Upper lobe of right lung (tissue), 1 donor: ENCODE results near the gene H2AZ2. TPM values are rescaled to one million over a fixed set of nuclear protein-coding genes. Genes with fewer than 3 reads are reported as not detected.

Experiments used
- ATAC-seq: fragments of 200-7000 bp; cut with Tn5 transposase; one replicate; pipeline ENCODE4 v1.9.1; 2020; ENCODE audit warnings: mild to moderate bottlenecking, moderate library complexity
- DNase-seq: peaks from one replicate; pipeline ENCODE4 v3.0.0-alpha.2; 2020
- H3K27ac ChIP-seq: fragments of 200-600 bp; one replicate; pipeline ENCODE4 v1.8.0; 2022
- H3K27me3 ChIP-seq: fragments of 200-600 bp; one replicate; pipeline ENCODE4 v1.8.0; 2022; ENCODE audit warnings: mild to moderate bottlenecking
- H3K36me3 ChIP-seq: fragments of 200-600 bp; one replicate; pipeline ENCODE4 v1.8.0; 2022
- H3K4me1 ChIP-seq: fragments of 200-600 bp; one replicate; pipeline ENCODE4 v1.8.0; 2022
- H3K4me3 ChIP-seq: fragments of 200-600 bp; one replicate; pipeline ENCODE4 v1.8.0; 2022; ENCODE audit warnings: mild to moderate bottlenecking
- H3K9me3 ChIP-seq: fragments of 200-600 bp; one replicate; pipeline ENCODE4 v1.8.0; 2022
- CTCF ChIP-seq: fragments of 200-600 bp; IDR thresholded peaks from one replicate; pipeline ENCODE4 v1.8.0; 2022; ENCODE audit warnings: antibody characterized with exemption
- intact Hi-C: fragments of 100-400 bp; cut with DNase I; formaldehyde crosslinking; loops from one replicate; pipeline ENCODE4 v1.11.0; 2022
- total RNA-seq: library from RNA; stranded (reverse); fragmentation: NEBNext Ultra II Directional; extraction: Animal tissue kit (Norgen Biotek cat#: 25700); gene quantifications from one replicate; pipeline ENCODE4 v1.2.1, GENCODE V29; 2021
- donor health status: DM: no; HTN: yes; CAD: no; lungs with severe emphysema.

H2AZ2 gene
- total RNA-seq, 1 donor from 2014 or later, result 131 TPM

GRCh38 chr7:44838751-44839150 lies 9.1 kb downstream of the H2AZ2 start:
- intact Hi-C loops, result no loop called here
- H3K27me3 ChIP-seq, result no peaks in the 10 kb centered on the region
- ATAC-seq, result no peak
- peaks cover 72% of the 10 kb centered on the region for H3K36me3 ChIP-seq
- peaks cover 11% of the 10 kb centered on the region for H3K4me1 ChIP-seq
- no peak for TF ChIP-seq CTCF
- no peak for DNase-seq
- H3K4me3 ChIP-seq, result no peak overlapping the region
- H3K27ac ChIP-seq, result no peak overlapping the region
- H3K9me3 ChIP-seq, result no peaks in the 10 kb centered on the region

- Histone ChIP-seq H3K4me1 (no peaks in the 10 kb centered on the region), H3K27ac (no peak overlapping the region), H3K27me3 (no peaks in the 10 kb centered on the region), H3K4me3 (no peak overlapping the region), H3K36me3 (peaks cover 52% of the 10 kb centered on the region), H3K9me3 (no peaks in the 10 kb centered on the region)
- DNase-seq, result no peak
- intact Hi-C loops, result no loop called here
- ATAC-seq, result no peak
- TF ChIP-seq CTCF, result no peak
Observed at GRCh38 chr7:44827567-44827966, 20.3 kb downstream of the H2AZ2 start.

GRCh38 chr7:44824894-44825526 lies 22.9 kb downstream of the H2AZ2 start:
- H3K4me3 ChIP-seq, result no peak overlapping the region
- no peaks in the 10 kb centered on the region for H3K4me1 ChIP-seq
- H3K27me3 ChIP-seq, result no peaks in the 10 kb centered on the region
- no peak for TF ChIP-seq CTCF
- H3K9me3 ChIP-seq, result no peaks in the 10 kb centered on the region
- no peak for DNase-seq
- H3K27ac ChIP-seq, result no peak overlapping the region
- intact Hi-C loops, result no loop called here
- ATAC-seq, result peak; percentile 45
- H3K36me3 ChIP-seq, result peaks cover 27% of the 10 kb centered on the region

GRCh38 chr7:44823255-44823781 lies 24.6 kb downstream of the H2AZ2 start:
- peak; percentile 39 for ATAC-seq
- Histone ChIP-seq H3K36me3 (peaks cover 10% of the 10 kb centered on the region), H3K9me3 (no peaks in the 10 kb centered on the region), H3K27ac (no peak overlapping the region), H3K4me1 (no peaks in the 10 kb centered on the region), H3K27me3 (no peaks in the 10 kb centered on the region), H3K4me3 (no peak overlapping the region)
- DNase-seq, result no peak
- intact Hi-C loops, result no loop called here
- no peak for TF ChIP-seq CTCF

- intact Hi-C loops, result no loop called here
- Histone ChIP-seq H3K27me3 (no peaks in the 10 kb centered on the region), H3K27ac (no peak overlapping the region), H3K36me3 (no peaks in the 10 kb centered on the region), H3K9me3 (no peaks in the 10 kb centered on the region), H3K4me1 (no peaks in the 10 kb centered on the region), H3K4me3 (no peak overlapping the region)
- ATAC-seq, result no peak
- no peak for TF ChIP-seq CTCF
- no peak for DNase-seq
Observed at GRCh38 chr7:44819292-44819691, 28.6 kb downstream of the H2AZ2 start.
